ENCODE measurements around the gene AOPEP. TPM values are rescaled to one million over a fixed set of nuclear protein-coding genes. Genes with fewer than 3 reads are reported as not detected.
A peak's percentile ranks its signal among the peaks of the same experiment; 100 is the strongest.

AOPEP gene
- total RNA-seq, 2 donors from 2014 or later, result 81.5 to 224 TPM

GRCh38 chr9:94927048-94927761 is 200.7 kb downstream of the AOPEP start:
- WGBS, 2 donors, result 93 to 97% methylated on average over 12 of the region's 12 CpGs
- Histone ChIP-seq H3K4me1 (peaks cover 16% of the 10 kb centered on the region), H3K27me3 (no peaks in the 10 kb centered on the region), H3K4me3 (no peak overlapping the region), H3K27ac (no peak overlapping the region), H3K9me3 (no peaks in the 10 kb centered on the region), H3K36me3 (replicated peaks in 1 of 2; ENCODE audit: insufficient read depth in 1 of 2, low read depth in 2 of 2) (no peaks in the 10 kb centered on the region)
- TF ChIP-seq POLR2A (IDR thresholded peaks at IDR 0.05), result no peak
- TF ChIP-seq, protein P1, sequence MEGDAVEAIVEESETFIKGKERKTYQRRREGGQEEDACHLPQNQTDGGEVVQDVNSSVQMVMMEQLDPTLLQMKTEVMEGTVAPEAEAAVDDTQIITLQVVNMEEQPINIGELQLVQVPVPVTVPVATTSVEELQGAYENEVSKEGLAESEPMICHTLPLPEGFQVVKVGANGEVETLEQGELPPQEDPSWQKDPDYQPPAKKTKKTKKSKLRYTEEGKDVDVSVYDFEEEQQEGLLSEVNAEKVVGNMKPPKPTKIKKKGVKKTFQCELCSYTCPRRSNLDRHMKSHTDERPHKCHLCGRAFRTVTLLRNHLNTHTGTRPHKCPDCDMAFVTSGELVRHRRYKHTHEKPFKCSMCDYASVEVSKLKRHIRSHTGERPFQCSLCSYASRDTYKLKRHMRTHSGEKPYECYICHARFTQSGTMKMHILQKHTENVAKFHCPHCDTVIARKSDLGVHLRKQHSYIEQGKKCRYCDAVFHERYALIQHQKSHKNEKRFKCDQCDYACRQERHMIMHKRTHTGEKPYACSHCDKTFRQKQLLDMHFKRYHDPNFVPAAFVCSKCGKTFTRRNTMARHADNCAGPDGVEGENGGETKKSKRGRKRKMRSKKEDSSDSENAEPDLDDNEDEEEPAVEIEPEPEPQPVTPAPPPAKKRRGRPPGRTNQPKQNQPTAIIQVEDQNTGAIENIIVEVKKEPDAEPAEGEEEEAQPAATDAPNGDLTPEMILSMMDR (IDR thresholded peaks at IDR 0.05), result no peak
- ATAC-seq (no peak), DNase-seq (no peak)
- intact Hi-C loops (cut with DNase I), result no loop called here

DNA sequence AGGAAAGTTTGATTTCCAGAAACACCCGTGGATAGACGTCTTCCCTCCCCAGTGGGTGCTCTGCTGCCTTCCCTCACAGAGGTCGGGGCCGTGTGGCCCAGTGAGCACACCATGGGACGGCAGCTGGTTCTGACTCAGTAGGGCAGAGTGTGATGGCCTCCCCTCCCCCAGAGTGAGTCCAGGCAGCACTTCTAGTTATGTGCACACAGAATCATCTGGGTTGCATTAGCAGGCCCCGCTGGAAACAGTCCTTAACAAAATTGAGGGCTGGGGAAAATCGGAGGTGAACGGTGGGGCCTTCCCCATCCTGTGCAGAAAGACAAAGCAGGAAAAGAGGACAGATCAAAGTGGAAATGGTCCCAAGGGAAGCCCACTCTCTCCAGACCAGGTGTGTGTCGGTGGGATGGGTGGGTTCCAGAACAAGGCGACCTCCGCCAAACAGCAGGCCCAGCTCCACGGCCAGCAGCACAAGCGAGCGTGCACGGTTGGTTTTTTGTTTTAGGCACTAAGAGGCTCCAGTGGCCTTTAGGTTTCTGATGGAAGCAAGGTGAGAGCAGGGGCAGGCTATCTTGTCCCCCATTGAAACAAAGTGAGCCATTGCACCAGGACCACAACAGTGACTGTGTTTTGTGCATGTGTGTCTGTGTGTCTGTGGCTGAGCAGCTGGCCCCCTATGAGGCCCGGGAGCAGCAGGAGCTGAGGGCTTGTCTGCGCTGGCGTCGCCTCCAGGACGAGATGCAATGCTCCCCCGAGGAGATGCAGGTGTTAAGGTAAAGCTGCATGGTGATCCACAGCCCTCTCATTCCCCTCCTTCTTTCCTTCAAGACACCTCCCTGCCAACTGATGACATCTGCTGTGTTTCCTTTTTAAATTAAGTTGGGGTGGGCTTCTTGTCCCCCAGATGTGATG is 201.5 kb downstream of the AOPEP start:
- no peak for ATAC-seq
- Histone ChIP-seq H3K27ac (peak overlapping the region in 3 of 4 donors; percentile 26 to 35 (median 28)), H3K27me3 (no peaks in the 10 kb centered on the region), H3K9me3 (no peaks in the 10 kb centered on the region), H3K4me3 (no peak overlapping the region), H3K36me3 (replicated peaks in 1 of 2; ENCODE audit: insufficient read depth in 1 of 2, low read depth in 2 of 2) (no peaks in the 10 kb centered on the region), H3K4me1 (peaks cover 11% of the 10 kb centered on the region)
- WGBS, 2 donors, result 87 to 91% methylated on average over 14 to 21 of the region's 21 CpGs
- no peak for TF ChIP-seq POLR2A (IDR thresholded peaks at IDR 0.05)
- TF ChIP-seq, protein P1 (IDR thresholded peaks at IDR 0.05), result no peak
- no peak for DNase-seq
- intact Hi-C loops (cut with DNase I), result no loop called here

DNA sequence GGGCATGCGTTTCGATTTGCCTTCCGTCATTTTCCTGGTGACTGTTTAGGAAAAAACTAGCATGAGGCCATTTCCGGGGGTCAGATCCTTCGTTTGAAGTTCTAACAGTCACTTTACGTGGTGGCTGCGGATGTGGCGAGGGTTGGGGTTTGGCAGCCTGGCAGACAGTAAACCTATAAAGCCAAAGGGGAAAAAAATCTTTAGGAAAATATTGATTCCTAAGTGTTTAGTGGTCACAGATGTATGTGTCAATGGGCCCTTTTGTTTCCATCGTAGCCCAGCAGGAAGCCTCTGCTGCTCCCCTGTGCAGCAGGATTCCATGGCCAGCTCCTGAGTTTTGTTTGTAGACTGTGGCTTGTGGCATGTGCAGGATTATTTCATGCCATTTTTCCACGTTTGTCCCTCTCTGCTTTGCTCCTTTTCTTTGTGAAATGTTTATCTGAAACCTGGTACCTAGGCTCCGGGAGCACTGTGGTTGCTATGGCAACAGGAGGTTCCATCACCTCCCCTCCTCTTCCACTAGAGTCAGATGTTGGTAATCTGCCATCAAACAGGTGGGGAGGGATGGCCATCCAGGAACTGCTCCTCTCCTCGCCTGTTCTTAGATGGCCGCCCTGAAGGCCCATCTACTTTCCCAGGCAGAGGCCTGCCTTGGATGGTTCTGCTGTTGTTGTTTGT is 202.3 kb downstream of the AOPEP start:
- no peaks in the 10 kb centered on the region for H3K27me3 ChIP-seq
- DNase-seq (no peak), ATAC-seq (peak; percentile 20)
- no peaks in the 10 kb centered on the region for H3K36me3 ChIP-seq (replicated peaks in 1 of 2; ENCODE audit: insufficient read depth in 1 of 2, low read depth in 2 of 2)
- H3K4me1 ChIP-seq, result peaks cover 3% of the 10 kb centered on the region
- H3K27ac ChIP-seq, result peak overlapping the region in 3 of 4 donors; percentile 26 to 35 (median 28)
- intact Hi-C loops (cut with DNase I), result no loop called here
- no peak overlapping the region for H3K4me3 ChIP-seq
- H3K9me3 ChIP-seq, result no peaks in the 10 kb centered on the region
- WGBS, 2 donors, result 68 to 74% methylated on average over 13 of the region's 13 CpGs
- no peak for TF ChIP-seq POLR2A (IDR thresholded peaks at IDR 0.05)
- TF ChIP-seq, protein P1 (IDR thresholded peaks at IDR 0.05), result no peak

- peak; percentile 13 for ATAC-seq
- no peak for DNase-seq
- peak overlapping the region in 2 of 4 donors; percentile 26 to 28 for H3K27ac ChIP-seq
Measured at GRCh38 chr9:94929369-94929756, 202.9 kb downstream of the AOPEP start.

More at GRCh38 chr9:94929369-94929756, 202.9 kb downstream of the AOPEP start:
- no peaks in the 10 kb centered on the region for H3K9me3 ChIP-seq
- H3K4me1 ChIP-seq, result no peaks in the 10 kb centered on the region
- WGBS, 2 donors, result 83 to 100% methylated on average over 3 to 9 of the region's 9 CpGs
- H3K36me3 ChIP-seq (replicated peaks in 1 of 2; ENCODE audit: insufficient read depth in 1 of 2, low read depth in 2 of 2), result no peaks in the 10 kb centered on the region
- TF ChIP-seq, protein P1 (IDR thresholded peaks at IDR 0.05), result no peak
- no peak for TF ChIP-seq POLR2A (IDR thresholded peaks at IDR 0.05)
- no peak overlapping the region for H3K4me3 ChIP-seq
- intact Hi-C loops (cut with DNase I), result no loop called here
- no peaks in the 10 kb centered on the region for H3K27me3 ChIP-seq
